ENCODE data around the gene MAP3K9. TPM values are rescaled to one million over a fixed set of nuclear protein-coding genes. Genes with fewer than 3 reads are reported as not detected.

MAP3K9 gene
- polyA plus RNA-seq, 1 experiment = 0.24 TPM

- ChIA-PET POLR2A (no interaction called here), CTCF (no interaction called here)
- no peak for TF ChIP-seq CTCF (IDR thresholded peaks at IDR 0.05; ENCODE audit: low read depth, low read length)
- H3K27ac ChIP-seq (ENCODE audit: low read depth, low read length) = no peak overlapping the region
- H3K4me3 ChIP-seq (ENCODE audit: low read depth, low read length) = no peak overlapping the region
- H3K9me3 ChIP-seq (ENCODE audit: control insufficient read depth, insufficient read depth, low read length) = no peaks in the 10 kb centered on the region; the same call in 1 of the 2 replicates
- DNase-seq (ENCODE audit: low read depth, low spot score) = no peak
- H3K27me3 ChIP-seq (ENCODE audit: control insufficient read depth, insufficient read depth, low read length) = no peaks in the 10 kb centered on the region
Measured at GRCh38 chr14:70731447-70732239, 77.7 kb downstream of the MAP3K9 start.

- no peak overlapping the region for H3K27ac ChIP-seq (ENCODE audit: low read depth, low read length)
- ChIA-PET CTCF (no interaction called here), POLR2A (no interaction called here)
Measured at GRCh38 chr14:70730393-70730792, 78.9 kb downstream of the MAP3K9 start.

GRCh38 chr14:70726651-70727375, 82.5 kb downstream of the MAP3K9 start:
- no peak overlapping the region for H3K4me3 ChIP-seq (ENCODE audit: low read depth, low read length)
- POLR2A ChIA-PET = no interaction called here
- peaks cover 9% of the 10 kb centered on the region for H3K27me3 ChIP-seq (ENCODE audit: control insufficient read depth, insufficient read depth, low read length)
- CTCF ChIA-PET = no interaction called here
- H3K27ac ChIP-seq (ENCODE audit: low read depth, low read length) = no peak overlapping the region
- no peak for TF ChIP-seq CTCF (IDR thresholded peaks at IDR 0.05; ENCODE audit: low read depth, low read length)
- no peak for DNase-seq (ENCODE audit: low read depth, low spot score)
- H3K9me3 ChIP-seq (ENCODE audit: control insufficient read depth, insufficient read depth, low read length) = no peaks in the 10 kb centered on the region; the same call in 1 of the 2 replicates

More at GRCh38 chr14:70730393-70730792, 78.9 kb downstream of the MAP3K9 start:
- H3K9me3 ChIP-seq (ENCODE audit: control insufficient read depth, insufficient read depth, low read length) = no peaks in the 10 kb centered on the region; the same call in 1 of the 2 replicates
- no peak for DNase-seq (ENCODE audit: low read depth, low spot score)
- no peak overlapping the region for H3K4me3 ChIP-seq (ENCODE audit: low read depth, low read length)
- H3K27me3 ChIP-seq (ENCODE audit: control insufficient read depth, insufficient read depth, low read length) = no peaks in the 10 kb centered on the region
- TF ChIP-seq CTCF (IDR thresholded peaks at IDR 0.05; ENCODE audit: low read depth, low read length) = no peak

- peaks cover 10% of the 10 kb centered on the region for H3K27me3 ChIP-seq (ENCODE audit: control insufficient read depth, insufficient read depth, low read length)
- no peak overlapping the region for H3K27ac ChIP-seq (ENCODE audit: low read depth, low read length)
- no peak for DNase-seq (ENCODE audit: low read depth, low spot score)
- CTCF ChIA-PET = no interaction called here
- no peak for TF ChIP-seq CTCF (IDR thresholded peaks at IDR 0.05; ENCODE audit: low read depth, low read length)
- H3K9me3 ChIP-seq (ENCODE audit: control insufficient read depth, insufficient read depth, low read length) = no peaks in the 10 kb centered on the region
- no peak overlapping the region for H3K4me3 ChIP-seq (ENCODE audit: low read depth, low read length)
- POLR2A ChIA-PET = no interaction called here
Measured at GRCh38 chr14:70724944-70725343, 84.4 kb downstream of the MAP3K9 start.

- no peak overlapping the region for H3K27ac ChIP-seq (ENCODE audit: low read depth, low read length)
- POLR2A ChIA-PET = no interaction called here
- no peaks in the 10 kb centered on the region for H3K9me3 ChIP-seq (ENCODE audit: control insufficient read depth, insufficient read depth, low read length)
- TF ChIP-seq CTCF (IDR thresholded peaks at IDR 0.05; ENCODE audit: low read depth, low read length) = no peak
- CTCF ChIA-PET = interaction anchor here (2.5 kb wide), 1 partner anchor 11 kb away, joined by 12 read pairs; no protein-coding TSS in a partner anchor
- no peak for DNase-seq (ENCODE audit: low read depth, low spot score)
- H3K27me3 ChIP-seq (ENCODE audit: control insufficient read depth, insufficient read depth, low read length) = peaks cover 10% of the 10 kb centered on the region
- H3K4me3 ChIP-seq (ENCODE audit: low read depth, low read length) = no peak overlapping the region
Measured at GRCh38 chr14:70724110-70724509, 85.2 kb downstream of the MAP3K9 start.

All from AG04450 (cell line).